SK-N-SH (cell line): Measurements from ENCODE around the gene INTS1.

Experiments
- CTCF ChIP-seq: fragments of 200-600 bp; sonication (generic); IDR thresholded peaks from 2 replicates; pipeline ENCODE4 v1.6.1; 2017; ENCODE audit warnings: antibody characterized with exemption, mild to moderate bottlenecking, moderate library complexity
- EP300 ChIP-seq, 2 experiments: IDR thresholded peaks; 2 replicates each; pipeline versions ENCODE4 v1.4.0 to v1.6.1; 2012; ENCODE audit warnings: borderline replicate concordance in 1 of 2, low read depth in 1 of 2, low read length in 1 of 2
- GABPA ChIP-seq: IDR thresholded peaks from 2 replicates; pipeline ENCODE4 v1.4.0; 2012; ENCODE audit warnings: low read depth, mild to moderate bottlenecking
- MAX ChIP-seq: IDR thresholded peaks from 2 replicates; pipeline ENCODE4 v1.4.0; 2012; ENCODE audit warnings: low read depth
- MXI1 ChIP-seq: IDR thresholded peaks from 2 replicates; pipeline ENCODE4 v1.6.1; 2012; ENCODE audit warnings: mild to moderate bottlenecking, low read depth, low read length, improper control_type of control experiment
- RFX5 ChIP-seq: IDR thresholded peaks from 2 replicates; pipeline ENCODE4 v1.6.1; 2012; ENCODE audit warnings: mild to moderate bottlenecking, improper control_type of control experiment, low read length
- RXRA ChIP-seq: IDR thresholded peaks from 2 replicates; pipeline ENCODE4 v1.4.0; 2012; ENCODE audit warnings: low read depth, mild to moderate bottlenecking, borderline replicate concordance
- USF2 ChIP-seq: fragments of 150-350 bp; IDR thresholded peaks from 2 replicates; pipeline ENCODE4 v1.6.1; 2017; ENCODE audit warnings: antibody characterized with exemption, low read length, low read depth, borderline replicate concordance

GRCh38 chr7:1547777-1548437 lies 43.7 kb upstream of the INTS1 start:
- TF ChIP-seq RXRA: no peak
- no peak for TF ChIP-seq MAX
- no peak for TF ChIP-seq CTCF
- TF ChIP-seq USF2: no peak
- TF ChIP-seq EP300 (IDR thresholded peaks at IDR 0.05; ENCODE audit: borderline replicate concordance in 1 of 2, low read depth in 1 of 2, low read length in 1 of 2): no peak
- TF ChIP-seq GABPA: no peak
- no peak for TF ChIP-seq RFX5
- TF ChIP-seq MXI1: no peak
